HG03135 (cell line): ENCODE data around the gene FAT1.

Experiments used
- ATAC-seq: cut with Tn5 transposase; IDR thresholded peaks from one replicate; pipeline ENCODE4 v1.9.1; 2021; ENCODE audit warnings: mild to moderate bottlenecking, moderate library complexity; ENCODE audit not compliant: unreplicated experiment

Gene FAT1

DNA sequence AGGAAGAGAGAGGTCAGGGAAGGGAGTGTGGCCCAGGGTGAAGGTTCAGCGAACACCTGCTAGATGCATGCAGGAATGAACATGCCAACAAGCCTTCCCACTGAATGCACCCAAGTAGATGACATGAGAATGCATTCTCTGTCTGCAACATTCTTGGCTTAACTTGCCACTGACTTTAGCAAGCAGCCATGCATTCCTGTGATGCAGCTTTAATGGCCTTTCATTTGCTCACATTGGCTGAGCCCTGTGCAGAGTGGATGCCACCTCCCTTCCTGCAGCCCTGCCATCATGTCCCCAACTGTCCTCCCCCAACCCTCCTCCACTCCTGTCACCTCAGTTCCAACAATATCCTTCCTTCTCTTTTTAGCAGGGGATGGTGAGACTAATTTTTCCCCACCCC lies 143.0 kb downstream of the FAT1 start:
- ATAC-seq: no peak

DNA sequence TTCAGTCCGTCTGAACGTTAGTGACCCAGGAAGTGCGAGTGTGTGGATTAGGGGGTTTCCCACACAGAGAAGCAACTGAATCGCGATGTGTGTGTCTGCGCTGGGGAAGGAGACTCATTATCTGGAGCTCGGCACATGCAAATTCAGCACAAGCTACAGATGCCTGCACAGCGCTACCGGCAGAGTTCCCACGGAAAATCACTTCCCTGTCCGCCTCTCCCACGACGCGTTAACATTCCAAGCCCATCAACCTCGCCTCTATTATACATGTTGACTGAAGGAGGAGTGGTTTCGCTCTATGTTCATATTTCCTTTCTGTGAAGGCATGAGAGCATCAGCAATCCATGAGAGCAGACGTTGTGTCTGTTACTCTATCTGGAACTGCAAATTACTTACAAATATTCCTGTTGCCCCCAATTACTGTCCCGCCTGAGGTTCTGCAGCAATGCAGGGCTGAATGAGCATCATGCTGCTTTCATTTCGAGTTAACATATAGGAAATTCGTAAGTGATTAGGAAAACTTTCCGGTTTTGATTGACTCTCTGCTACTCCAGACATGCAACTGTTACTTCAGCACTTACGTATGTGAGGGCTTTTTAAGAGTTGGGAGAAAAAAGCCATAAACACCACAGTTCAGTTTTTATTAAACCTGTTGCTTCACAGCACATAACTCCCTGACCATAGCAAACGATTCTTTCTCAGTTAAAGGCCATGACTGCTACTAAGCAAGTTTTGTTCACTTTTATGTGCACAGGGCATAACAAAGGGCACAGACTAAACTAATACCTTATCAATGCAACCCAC lies 153.3 kb downstream of the FAT1 start:
- no peak for ATAC-seq

DNA sequence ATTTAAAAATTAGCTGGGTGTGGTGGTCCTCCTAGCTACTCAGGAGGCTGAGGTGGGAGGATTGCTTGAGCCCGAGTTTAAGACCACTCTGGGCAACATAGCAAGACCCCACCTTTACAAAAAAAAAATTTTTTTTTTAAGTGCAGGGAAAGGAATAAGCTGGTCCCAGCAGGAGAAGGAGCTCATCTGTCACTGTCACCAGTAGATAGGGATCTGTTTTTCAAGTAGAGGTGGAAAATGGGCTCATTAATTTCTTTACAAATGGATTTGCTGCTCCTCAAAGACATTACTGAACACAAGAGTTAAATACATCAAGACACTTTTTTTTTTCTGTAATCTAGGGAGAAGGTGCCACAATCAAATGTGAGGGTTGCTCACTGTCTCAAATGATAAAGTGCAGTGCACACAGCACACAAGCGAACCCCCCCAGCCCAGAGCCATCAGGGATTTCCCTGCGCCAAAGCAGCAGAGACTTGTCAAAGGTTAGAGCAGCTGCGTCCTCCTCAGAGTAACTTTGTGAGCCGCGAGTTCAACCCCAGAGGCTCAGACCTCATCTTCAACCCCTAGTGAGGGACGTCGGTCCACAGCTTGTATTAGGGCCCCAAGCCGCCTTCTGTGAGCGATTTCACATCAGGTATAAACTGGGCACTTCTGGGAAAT lies 154.0 kb downstream of the FAT1 start:
- no peak for ATAC-seq

DNA sequence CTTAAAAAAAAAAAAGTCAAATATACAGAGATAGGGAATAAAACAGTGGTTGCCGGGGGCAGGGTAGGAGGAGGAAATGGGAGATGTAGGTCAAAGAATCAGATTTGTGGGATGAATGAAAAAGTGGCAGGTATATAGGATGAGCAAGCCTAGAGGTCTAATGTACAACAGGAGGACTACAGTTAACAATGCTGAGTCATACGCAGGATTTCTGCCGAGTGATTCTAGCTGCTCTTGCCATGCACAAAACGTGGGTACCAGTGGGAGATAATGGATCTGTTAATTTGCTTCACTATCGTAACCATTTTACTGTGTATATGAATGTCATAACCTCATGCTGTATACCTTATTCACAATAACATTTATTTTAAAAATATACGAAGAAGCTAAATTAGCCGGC lies 157.6 kb downstream of the FAT1 start:
- no peak for ATAC-seq

DNA sequence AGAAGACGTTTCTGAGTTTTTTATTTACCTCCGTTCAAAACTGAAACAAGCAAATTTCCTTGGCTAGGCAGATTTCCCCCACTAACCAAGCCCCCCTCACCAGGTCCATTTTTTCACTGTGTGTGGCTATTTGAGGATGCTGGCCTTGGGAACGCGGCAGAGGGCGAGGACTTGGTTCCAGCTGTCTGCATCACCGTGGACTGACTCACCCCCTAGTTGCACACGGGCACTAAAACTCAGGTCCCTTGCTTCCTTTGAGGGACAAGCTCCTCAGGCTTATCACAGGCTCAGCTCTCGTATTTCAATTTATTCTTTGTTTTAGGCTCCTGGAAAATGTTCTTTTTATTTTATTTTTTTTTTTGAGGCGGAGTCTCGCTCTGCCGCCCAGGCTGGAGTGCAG lies 159.9 kb downstream of the FAT1 start:
- ATAC-seq: no peak

DNA sequence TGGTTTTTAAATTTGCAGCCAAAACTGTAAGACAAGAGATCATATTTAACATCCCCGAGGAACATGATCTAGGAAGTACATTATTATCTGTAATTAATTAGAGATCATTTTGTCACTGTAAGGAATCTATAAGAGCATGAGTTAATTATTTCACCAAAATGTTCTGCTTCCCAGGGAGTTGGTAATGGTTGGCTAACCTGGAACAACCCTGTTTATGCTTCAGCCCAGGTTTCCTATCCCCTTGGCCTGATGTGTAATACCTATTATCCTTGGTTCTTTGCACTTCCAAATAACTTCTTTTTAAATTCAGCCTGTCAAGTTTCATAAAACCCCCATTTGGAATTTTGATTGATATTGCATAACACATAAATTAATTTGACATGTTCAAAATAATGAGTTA lies 161.9 kb downstream of the FAT1 start:
- ATAC-seq: no peak

DNA sequence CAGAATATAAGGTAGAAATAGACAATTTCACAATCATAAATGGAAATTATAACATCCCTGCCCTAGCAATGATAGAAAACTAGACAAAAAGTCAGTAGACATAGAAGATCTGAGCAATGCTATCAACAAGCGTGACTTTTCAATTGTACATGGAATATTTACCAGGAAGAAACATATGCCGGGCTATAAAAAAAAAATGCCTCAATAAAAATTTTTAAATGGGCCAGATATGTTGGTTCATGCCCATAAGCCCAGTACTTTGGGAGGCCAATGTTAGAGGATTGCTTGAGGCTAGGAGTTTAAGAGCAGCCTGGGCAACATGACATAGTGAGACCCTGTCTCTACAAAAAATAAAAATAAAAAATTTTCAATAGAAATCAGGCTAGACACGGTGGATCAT lies 163.0 kb downstream of the FAT1 start:
- no peak for ATAC-seq

DNA sequence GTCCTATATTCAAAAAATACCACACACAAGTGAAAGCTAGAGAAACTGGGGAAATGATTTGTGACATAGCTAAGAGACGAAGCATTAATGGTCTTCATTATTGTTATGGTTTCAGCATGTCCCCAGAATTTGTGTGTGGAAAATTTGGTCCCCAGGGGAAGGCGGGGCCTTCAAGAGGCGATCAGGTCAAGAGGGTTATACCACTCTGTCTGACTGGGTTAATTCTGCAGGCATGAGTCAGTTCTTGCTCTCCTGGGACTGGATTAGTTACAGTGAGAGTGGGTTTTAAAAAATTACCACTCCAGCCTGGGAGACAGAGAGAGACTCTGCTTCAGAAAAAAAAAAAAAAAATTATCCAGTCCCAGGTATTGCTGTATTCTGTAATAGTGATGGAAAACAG lies 166.2 kb downstream of the FAT1 start:
- ATAC-seq: no peak

DNA sequence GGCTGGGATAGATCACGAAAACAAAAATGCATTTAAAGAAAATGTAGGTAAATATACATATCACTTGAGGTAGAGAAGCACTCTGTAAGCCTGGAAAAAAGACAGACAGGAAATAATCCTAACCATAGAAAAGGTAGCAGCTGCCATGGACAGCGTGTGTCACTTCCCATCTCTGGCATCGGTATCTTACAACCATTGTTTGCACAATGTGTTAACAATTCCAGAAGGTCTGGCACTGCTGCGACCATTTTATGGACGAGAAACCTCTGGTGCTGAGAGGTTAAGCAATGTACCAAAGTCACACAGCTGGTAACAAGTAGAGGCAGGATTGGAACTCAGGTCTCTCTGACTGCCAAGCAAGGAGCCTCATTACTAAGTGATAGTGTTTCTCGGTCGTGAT lies 166.6 kb downstream of the FAT1 start:
- no peak for ATAC-seq

DNA sequence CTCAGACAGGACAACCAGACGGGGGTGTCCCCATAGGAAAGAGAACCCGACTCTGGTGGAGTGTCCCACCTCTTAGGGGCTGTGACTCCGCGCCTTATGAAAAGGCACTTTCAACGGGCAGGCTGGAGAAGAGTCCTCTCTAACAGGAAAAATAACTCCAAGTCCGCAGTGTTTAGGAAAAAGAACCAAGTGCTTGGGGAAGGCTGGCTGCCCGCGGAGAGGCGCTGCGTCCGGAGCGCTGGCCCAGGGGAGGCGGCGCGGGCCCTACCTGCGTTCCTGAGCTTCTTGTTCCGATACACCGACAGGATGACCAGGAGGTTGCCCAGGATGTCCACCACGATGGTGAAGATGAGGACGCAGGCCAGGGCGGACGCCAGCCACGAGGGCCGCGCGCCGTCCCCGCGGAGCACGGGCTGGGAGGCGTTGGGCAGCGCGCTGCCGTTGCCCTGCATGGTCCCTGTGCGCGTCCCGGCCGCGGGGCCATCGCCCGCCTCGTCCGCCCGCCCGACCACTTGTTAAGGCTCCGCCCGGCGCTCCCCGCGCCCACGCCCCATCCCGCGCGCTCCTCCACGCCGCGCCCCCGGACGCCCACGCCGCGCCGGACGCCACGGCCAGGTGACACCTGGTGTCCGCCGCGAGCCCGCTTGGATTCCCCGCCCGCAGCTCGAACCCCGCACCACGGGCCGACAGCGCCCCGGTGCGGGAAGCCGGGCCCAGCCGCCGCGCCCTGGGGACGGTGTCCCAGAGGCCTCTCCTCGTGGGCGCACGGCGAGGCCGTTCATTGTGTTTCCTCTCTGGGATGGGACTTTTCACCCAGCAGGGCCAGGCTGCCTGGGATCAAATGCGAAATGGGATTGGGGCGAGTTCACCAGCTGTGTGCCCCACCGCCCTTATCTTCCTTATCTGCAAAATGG lies 168.5 kb downstream of the FAT1 start, which contains the start of gene MTNR1A:
MTNR1A (minus strand) TSS at position 654 of the 914 bp plus-strand sequence; CDS start at position 452, 202 bp downstream.
- no peak for ATAC-seq

DNA sequence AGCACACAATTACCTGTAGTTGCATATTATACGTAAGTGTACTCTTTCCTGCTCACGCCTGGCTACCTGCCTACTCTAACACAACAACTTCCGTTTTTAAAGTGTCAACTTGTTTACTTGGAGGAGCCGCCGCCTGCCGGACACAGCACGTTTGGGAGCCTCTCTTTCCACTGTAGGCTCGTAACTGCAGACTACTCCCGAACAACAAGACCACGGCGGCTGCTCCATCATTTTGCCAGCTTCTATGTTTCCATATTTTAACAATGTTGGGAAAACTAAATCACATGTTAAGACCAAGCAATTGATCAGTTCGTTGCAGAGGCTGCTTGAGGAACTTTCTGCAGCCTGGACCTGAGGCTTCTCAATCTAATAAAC lies 169.1 kb downstream of the FAT1 start:
- no peak for ATAC-seq

DNA sequence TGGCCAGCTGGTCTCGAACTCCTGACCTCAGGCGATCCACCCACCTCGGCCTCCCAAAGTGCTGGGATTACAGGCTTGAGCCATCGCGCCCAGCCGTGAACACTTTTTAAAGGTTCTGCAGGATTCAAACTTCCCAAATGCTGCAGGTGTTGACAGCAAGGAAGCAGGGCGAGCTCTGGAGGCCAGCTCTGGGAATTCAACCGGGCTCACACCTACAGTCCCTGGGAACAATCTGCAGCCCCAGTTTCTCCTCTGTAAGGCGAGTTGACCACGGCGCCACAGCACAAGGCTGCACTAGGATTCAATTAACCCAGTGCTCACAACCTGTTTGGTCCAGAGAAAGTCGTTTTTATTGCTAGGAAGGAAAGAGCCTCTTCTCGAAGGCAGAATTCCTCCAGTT lies 169.9 kb downstream of the FAT1 start:
- no peak for ATAC-seq

DNA sequence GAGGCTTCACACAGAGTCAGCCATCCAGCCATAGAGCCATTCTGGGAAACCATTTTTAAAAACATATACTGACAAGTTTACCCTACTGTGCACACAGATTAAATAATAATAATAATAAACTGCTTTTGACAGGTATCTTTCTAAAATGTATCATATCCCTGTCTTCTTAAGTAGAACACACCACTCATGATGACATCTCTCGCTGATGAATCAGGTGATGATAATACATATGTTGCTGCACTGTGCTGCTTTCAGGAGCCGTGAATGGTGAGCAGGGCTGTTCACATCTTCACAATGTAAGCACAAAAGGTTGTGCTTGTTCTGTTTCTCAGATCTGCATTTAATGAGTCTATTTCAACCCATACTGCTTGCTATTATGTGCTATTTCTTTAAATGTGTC lies 171.8 kb downstream of the FAT1 start:
- no peak for ATAC-seq

DNA sequence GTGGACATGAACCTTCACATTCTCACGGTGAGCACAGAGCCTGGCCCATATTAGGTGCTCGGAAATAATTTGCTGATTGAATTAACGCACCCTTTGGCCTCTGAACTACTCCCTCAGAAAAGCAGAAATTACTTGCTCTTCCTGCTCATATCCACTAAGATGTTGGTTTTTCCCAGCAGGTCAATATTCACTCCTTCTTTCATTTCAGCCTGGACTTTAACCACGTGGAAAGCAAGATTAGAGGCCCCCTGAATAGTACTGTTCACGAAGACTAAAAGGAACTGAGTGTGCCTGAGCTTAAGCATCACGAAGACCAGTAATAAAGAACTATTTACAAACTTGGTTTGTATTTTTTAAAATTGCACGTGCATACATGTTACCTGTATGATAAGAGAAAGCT lies 178.2 kb downstream of the FAT1 start:
- ATAC-seq: no peak

DNA sequence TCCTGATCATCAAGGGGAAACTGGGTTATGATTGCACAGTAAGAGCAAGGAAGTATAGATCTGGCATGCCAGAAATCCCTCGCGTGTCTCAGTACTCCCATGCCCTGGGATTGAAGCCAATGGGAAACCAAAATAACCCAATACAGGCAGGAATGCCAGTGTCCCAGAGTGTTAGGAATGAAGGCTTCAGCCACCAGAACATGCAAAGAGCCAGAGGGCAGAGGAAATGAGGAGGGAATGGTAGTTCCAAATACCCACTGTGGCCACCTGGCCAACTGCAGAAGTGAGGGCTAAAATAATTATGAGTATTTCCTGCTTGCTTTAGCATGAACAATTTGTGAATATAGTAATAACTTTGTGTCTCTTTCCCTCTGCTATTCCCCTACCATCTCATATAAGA lies 180.4 kb downstream of the FAT1 start:
- no peak for ATAC-seq

DNA sequence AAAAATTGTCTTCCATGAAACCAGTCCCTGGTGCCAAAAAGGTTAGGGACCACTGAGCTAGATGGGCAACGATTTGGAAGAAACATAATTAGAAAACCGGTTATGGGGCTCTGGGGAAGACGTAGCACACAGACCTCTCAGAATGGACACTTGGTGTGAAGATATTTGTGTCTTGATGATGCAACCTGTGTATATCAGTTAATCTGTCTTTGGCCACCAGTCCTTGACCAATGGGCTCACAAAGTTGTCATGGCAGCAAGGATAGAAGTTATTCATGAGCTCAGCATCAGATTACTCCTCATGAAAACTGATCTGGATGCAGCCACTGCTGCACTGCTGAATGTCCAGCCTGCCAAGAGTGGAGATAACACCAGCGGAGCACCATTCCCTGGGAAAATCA lies 181.9 kb downstream of the FAT1 start:
- ATAC-seq: no peak

DNA sequence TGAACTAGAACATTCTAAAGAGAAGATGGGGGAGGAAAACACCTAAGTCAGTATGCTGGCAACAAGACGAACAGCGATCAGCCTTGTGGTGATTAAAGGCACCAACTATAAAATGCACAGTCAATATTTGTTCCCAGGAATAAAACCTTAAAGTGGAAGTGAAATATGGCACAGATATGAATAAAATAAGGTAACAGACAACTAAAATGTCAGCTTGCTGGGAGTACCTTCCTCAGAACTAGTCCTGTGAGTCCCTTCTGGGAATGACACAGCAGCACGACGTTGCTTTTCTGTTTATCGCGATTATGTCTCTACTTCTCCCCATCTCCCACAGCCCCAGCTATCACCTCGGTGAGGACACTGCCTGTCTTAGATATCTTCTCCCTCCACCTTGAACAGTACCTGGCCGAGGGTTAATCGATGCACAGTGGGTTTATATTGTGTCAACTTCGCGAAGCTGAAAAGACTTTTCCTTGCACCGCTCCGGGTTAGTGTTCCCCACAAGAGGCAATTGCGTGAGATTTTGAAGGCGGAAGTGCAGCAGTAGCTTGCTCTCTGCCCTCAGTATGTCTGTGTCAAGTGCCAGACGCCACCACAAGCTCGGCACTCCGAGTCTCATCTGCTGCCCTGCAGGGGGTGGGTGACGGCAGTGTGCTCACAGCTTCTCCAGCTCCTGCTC lies 185.7 kb downstream of the FAT1 start:
- ATAC-seq: no peak
